ENCODE measurements around the gene LY9. TPM values are rescaled to one million over a fixed set of nuclear protein-coding genes. Genes with fewer than 3 reads are reported as not detected.

LY9 gene
- total and polyA plus RNA-seq, 2 experiments from 2014 or later: not detected

- no peaks in the 10 kb centered on the region for H3K27me3 ChIP-seq (ENCODE audit: insufficient read depth)
- no peaks in the 10 kb centered on the region for H3K36me3 ChIP-seq (ENCODE audit: insufficient read depth)
- H3K27ac ChIP-seq (ENCODE audit: low read depth): no peak overlapping the region
- H3K79me2 ChIP-seq (replicated peaks; ENCODE audit: insufficient read depth): no peaks in the 10 kb centered on the region
- H3K4me3 ChIP-seq: no peak overlapping the region
- no peak overlapping the region for H2AFZ ChIP-seq
- H3K4me3 Mint-ChIP-seq: no peak overlapping the region
- H3K4me2 ChIP-seq: no peak overlapping the region
- no peaks in the 10 kb centered on the region for H3K4me1 ChIP-seq (ENCODE audit: insufficient read depth)
- H3K27me3 Mint-ChIP-seq (ENCODE audit: insufficient read depth, low read depth, poor library complexity): peaks cover 2% of the 10 kb centered on the region
- DNase-seq (ENCODE audit: low spot score) (no peak), ATAC-seq (no peak)
- H3K27ac Mint-ChIP-seq: no peak overlapping the region
- H3F3A ChIP-seq (replicated peaks; ENCODE audit: low read depth): no peaks in the 10 kb centered on the region
- TF ChIP-seq STAT1 (IDR thresholded peaks at IDR 0.05; ENCODE audit: unreplicated experiment) (no peak), ETS1 (IDR thresholded peaks at IDR 0.05) (no peak), EZH2 (IDR thresholded peaks at IDR 0.05; ENCODE audit: low read depth, unreplicated experiment) (no peak), ZNF462 (CRISPR knock-in tag; IDR thresholded peaks at IDR 0.05) (no peak), ZNF331 (CRISPR knock-in tag; IDR thresholded peaks at IDR 0.05; ENCODE audit: low read depth) (no peak), CTCF (conservative IDR thresholded peaks at IDR 0.05; ENCODE audit: low read depth in 2 of 2) (no peak), JUNB (IDR thresholded peaks at IDR 0.05; ENCODE audit: unreplicated experiment) (no peak), POLR2AphosphoS5 (IDR thresholded peaks at IDR 0.05; ENCODE audit: low read depth) (no peak), REST (IDR thresholded peaks at IDR 0.05; ENCODE audit: unreplicated experiment) (no peak)
- H3K9me3 Mint-ChIP-seq: no peaks in the 10 kb centered on the region
- 0 out of 2 replicates have a peak, but pooled peaks cover 3% of the 10 kb centered on the region for H3K9me2 ChIP-seq (ENCODE audit: insufficient read depth)
- H4K20me1 ChIP-seq (replicated peaks; ENCODE audit: insufficient read depth): no peaks in the 10 kb centered on the region
- no peaks in the 10 kb centered on the region for H3K36me3 Mint-ChIP-seq (ENCODE audit: low read depth)
- no peaks in the 10 kb centered on the region for H3K4me1 Mint-ChIP-seq
Observed at GRCh38 chr1:160855181-160855981, 59.4 kb downstream of the LY9 start.

Measured in GM23338 (cell line).